Measurements from ENCODE around the gene TIAM1.

The TIAM1 gene

DNA sequence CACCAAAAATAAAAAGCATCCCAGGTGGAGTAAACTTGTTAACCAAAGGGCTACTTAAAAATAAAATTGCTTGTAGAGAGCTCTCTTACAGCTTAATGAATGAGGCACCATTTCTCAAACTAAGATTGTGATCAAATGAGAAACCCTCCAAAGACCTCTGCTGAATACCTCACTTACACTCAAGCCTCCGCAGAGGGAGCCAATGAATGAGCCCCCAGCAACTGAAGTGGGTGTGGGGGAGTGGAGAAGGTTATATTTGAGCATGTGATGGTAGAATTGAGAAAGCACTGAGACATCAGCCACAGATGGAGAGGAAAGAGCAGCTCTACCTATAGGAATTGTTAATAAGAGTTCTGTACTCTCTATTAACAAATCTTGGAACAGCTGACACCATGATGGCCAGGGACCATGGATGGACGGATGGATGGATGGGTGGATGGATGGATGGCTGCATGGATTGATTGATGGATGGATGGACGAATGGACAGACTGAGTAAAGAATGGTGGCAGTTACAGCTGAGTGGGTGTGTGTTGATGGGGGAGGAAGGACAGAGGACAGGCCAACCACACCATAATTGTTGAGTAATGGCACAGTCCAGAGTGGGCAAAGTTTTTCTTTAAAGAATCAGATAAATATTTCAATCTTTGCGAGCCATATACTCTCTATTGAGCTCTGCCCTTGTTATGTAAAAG lies 20.3 kb upstream of the TIAM1 start:
- Histone ChIP-seq H3K4me3 (ENCODE audit: low read length) (no peak overlapping the region), H3K36me3 (ENCODE audit: control insufficient read depth, low read length) (no peaks in the 10 kb centered on the region), H3K79me2 (ENCODE audit: control insufficient read depth, low read length) (no peaks in the 10 kb centered on the region), H3K27ac (ENCODE audit: low read depth, low read length) (no peak overlapping the region), H3F3A (ENCODE audit: control insufficient read depth, insufficient read depth) (no peaks in the 10 kb centered on the region), H3K9me3 (ENCODE audit: control insufficient read depth, insufficient read depth, low read length) (no peaks in the 10 kb centered on the region), H3K4me2 (ENCODE audit: low read length) (no peak overlapping the region), H3K27me3 (ENCODE audit: control insufficient read depth, low read length) (no peaks in the 10 kb centered on the region), H4K20me1 (ENCODE audit: control insufficient read depth, insufficient read depth, low read depth, low read length) (no peaks in the 10 kb centered on the region; the same call in 1 of the 2 replicates), H3K4me1 (ENCODE audit: control insufficient read depth, low read length) (no peaks in the 10 kb centered on the region), H3K9me2 (replicated peaks; ENCODE audit: control insufficient read depth, low read length) (no peaks in the 10 kb centered on the region)
- TF ChIP-seq, protein P1, sequence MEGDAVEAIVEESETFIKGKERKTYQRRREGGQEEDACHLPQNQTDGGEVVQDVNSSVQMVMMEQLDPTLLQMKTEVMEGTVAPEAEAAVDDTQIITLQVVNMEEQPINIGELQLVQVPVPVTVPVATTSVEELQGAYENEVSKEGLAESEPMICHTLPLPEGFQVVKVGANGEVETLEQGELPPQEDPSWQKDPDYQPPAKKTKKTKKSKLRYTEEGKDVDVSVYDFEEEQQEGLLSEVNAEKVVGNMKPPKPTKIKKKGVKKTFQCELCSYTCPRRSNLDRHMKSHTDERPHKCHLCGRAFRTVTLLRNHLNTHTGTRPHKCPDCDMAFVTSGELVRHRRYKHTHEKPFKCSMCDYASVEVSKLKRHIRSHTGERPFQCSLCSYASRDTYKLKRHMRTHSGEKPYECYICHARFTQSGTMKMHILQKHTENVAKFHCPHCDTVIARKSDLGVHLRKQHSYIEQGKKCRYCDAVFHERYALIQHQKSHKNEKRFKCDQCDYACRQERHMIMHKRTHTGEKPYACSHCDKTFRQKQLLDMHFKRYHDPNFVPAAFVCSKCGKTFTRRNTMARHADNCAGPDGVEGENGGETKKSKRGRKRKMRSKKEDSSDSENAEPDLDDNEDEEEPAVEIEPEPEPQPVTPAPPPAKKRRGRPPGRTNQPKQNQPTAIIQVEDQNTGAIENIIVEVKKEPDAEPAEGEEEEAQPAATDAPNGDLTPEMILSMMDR (IDR thresholded peaks at IDR 0.05; ENCODE audit: low read depth, low read length, poor library complexity, severe bottlenecking) = no peak
- no peak for TF ChIP-seq EZH2phosphoT487 (IDR thresholded peaks at IDR 0.05; ENCODE audit: borderline replicate concordance, low read length)

DNA sequence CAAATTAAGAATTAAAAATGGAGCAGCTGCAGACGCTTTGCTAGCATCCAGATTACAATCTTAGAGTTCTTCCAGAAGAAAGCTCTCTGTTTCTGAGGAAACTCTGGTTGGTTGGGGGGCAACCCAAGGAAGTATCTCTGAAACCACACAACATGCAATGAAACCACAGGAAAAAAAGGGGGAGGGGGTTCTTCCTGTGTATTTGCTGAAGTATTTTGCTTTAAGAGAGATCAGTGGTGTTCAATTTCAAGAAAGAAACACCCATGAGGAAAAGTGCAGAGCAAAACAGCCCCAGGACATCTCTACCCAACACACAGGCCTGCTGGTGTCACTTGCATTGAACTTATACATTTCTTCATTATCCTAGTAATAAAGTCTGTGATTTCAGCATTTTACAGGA lies 19.7 kb upstream of the TIAM1 start:
- H3K9me3 ChIP-seq (ENCODE audit: control insufficient read depth, insufficient read depth, low read length) = no peaks in the 10 kb centered on the region
- H3K4me2 ChIP-seq (ENCODE audit: low read length) = no peak overlapping the region
- no peak overlapping the region for H3K4me3 ChIP-seq (ENCODE audit: low read length)
- no peak overlapping the region for H3K27ac ChIP-seq (ENCODE audit: low read depth, low read length)
- no peaks in the 10 kb centered on the region for H3K27me3 ChIP-seq (ENCODE audit: control insufficient read depth, low read length)
- no peaks in the 10 kb centered on the region for H3K79me2 ChIP-seq (ENCODE audit: control insufficient read depth, low read length)
- H4K20me1 ChIP-seq (ENCODE audit: control insufficient read depth, insufficient read depth, low read depth, low read length) = no peaks in the 10 kb centered on the region; the same call in 1 of the 2 replicates
- H3K4me1 ChIP-seq (ENCODE audit: control insufficient read depth, low read length) = no peaks in the 10 kb centered on the region
- no peaks in the 10 kb centered on the region for H3K9me2 ChIP-seq (replicated peaks; ENCODE audit: control insufficient read depth, low read length)
- TF ChIP-seq, protein P1 (IDR thresholded peaks at IDR 0.05; ENCODE audit: low read depth, low read length, poor library complexity, severe bottlenecking) = no peak
- no peak for TF ChIP-seq EZH2phosphoT487 (IDR thresholded peaks at IDR 0.05; ENCODE audit: borderline replicate concordance, low read length)
- H3K36me3 ChIP-seq (ENCODE audit: control insufficient read depth, low read length) = no peaks in the 10 kb centered on the region
- H3F3A ChIP-seq (ENCODE audit: control insufficient read depth, insufficient read depth) = no peaks in the 10 kb centered on the region

DNA sequence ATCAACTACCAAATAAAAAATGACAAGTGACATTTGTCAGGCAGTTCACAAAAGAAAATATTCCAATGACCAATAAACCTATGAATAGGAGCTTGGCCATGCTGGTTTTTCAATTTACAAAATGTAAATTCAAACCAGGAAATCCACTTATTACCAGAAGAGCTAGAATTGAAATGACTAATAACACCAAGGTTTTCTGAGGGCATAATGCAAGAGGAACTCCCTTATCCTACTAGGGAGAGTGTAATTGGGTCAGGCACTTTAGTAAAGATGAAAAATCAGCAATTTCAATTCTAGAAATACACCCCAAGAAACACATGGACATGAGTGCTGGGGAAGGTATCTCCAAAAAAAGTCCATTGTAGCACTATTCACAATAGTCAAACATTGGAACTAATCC lies 16.7 kb upstream of the TIAM1 start:
- Histone ChIP-seq H3K36me3 (ENCODE audit: control insufficient read depth, low read length) (no peaks in the 10 kb centered on the region), H3K4me3 (ENCODE audit: low read length) (no peak overlapping the region), H3K9me2 (replicated peaks; ENCODE audit: control insufficient read depth, low read length) (no peaks in the 10 kb centered on the region), H3F3A (ENCODE audit: control insufficient read depth, insufficient read depth) (no peaks in the 10 kb centered on the region), H3K4me2 (ENCODE audit: low read length) (no peak overlapping the region), H3K9me3 (ENCODE audit: control insufficient read depth, insufficient read depth, low read length) (no peaks in the 10 kb centered on the region), H4K20me1 (ENCODE audit: control insufficient read depth, insufficient read depth, low read depth, low read length) (no peaks in the 10 kb centered on the region; the same call in 1 of the 2 replicates), H3K4me1 (ENCODE audit: control insufficient read depth, low read length) (no peaks in the 10 kb centered on the region), H3K27me3 (ENCODE audit: control insufficient read depth, low read length) (no peaks in the 10 kb centered on the region), H3K27ac (ENCODE audit: low read depth, low read length) (no peak overlapping the region), H3K79me2 (ENCODE audit: control insufficient read depth, low read length) (no peaks in the 10 kb centered on the region)
- no peak for TF ChIP-seq EZH2phosphoT487 (IDR thresholded peaks at IDR 0.05; ENCODE audit: borderline replicate concordance, low read length)
- TF ChIP-seq, protein P1 (IDR thresholded peaks at IDR 0.05; ENCODE audit: low read depth, low read length, poor library complexity, severe bottlenecking) = no peak

Data from DOHH2 (cell line).